Thoracic aorta (tissue), 2 donors: ENCODE results near the gene MAGI1. TPM values are rescaled to one million over a fixed set of nuclear protein-coding genes. Genes with fewer than 3 reads are reported as not detected.

Experiments used
- ATAC-seq: fragments of 150-250 bp; one replicate; pipeline ENCODE4 v1.8.0; 2017; ENCODE audit warnings: low read depth; ENCODE audit not compliant: insufficient number of reproducible peaks, low FRiP score
- DNase-seq: peaks from one replicate; pipeline ENCODE4 v3.0.0-alpha.2; 2020; ENCODE audit warnings: low spot score
- H3K27ac ChIP-seq, 2 donors: fragments of 200-600 bp; sonication (generic); 1 replicate in 1 of 2; 2 replicates in 1 of 2; pipeline ENCODE4 v1.5.1; 2016; ENCODE audit warnings: mild to moderate bottlenecking in 2 of 2, moderate library complexity in 2 of 2
- H3K27me3 ChIP-seq: fragments of 200-600 bp; sonication (generic); replicated peaks from 2 replicates; pipeline ENCODE4 v1.6.0; 2016; ENCODE audit warnings: mild to moderate bottlenecking; ENCODE audit not compliant: insufficient read depth
- H3K36me3 ChIP-seq: fragments of 200-600 bp; sonication (generic); one replicate; pipeline ENCODE4 v1.5.1; 2016
- H3K4me1 ChIP-seq, 2 donors: fragments of 200-600 bp; sonication (generic); 1 replicate in 1 of 2; 2 replicates in 1 of 2; pipeline versions ENCODE4 v1.5.1 to v1.6.0; 2016; ENCODE audit warnings: low read depth in 2 of 2, mild to moderate bottlenecking in 1 of 2; ENCODE audit not compliant: control insufficient read depth in 1 of 2
- H3K4me3 ChIP-seq: fragments of 200-600 bp; sonication (generic); 2 replicates; pipeline ENCODE4 v1.5.1; 2016; ENCODE audit warnings: mild to moderate bottlenecking
- H3K9me3 ChIP-seq: fragments of 200-600 bp; sonication (generic); 2 replicates; pipeline ENCODE4 v1.5.1; 2016
- total RNA-seq, 2 donors: library from RNA; depleted of rRNA; stranded (reverse); fragments of >200 nt; gene quantifications; one replicate each; pipeline versions ENCODE4 v1.1.0 to v1.2.3, GENCODE V29; 2016
- TF ChIP-seq, protein P1 (sequence below): fragments of 200-600 bp; sonication (generic); IDR thresholded peaks from one replicate; pipeline ENCODE4 v1.5.1; 2019; ENCODE audit warnings: antibody characterized with exemption

Gene MAGI1
- total RNA-seq, 2 donors from 2014 or later = 48.2 to 88.5 TPM

DNA sequence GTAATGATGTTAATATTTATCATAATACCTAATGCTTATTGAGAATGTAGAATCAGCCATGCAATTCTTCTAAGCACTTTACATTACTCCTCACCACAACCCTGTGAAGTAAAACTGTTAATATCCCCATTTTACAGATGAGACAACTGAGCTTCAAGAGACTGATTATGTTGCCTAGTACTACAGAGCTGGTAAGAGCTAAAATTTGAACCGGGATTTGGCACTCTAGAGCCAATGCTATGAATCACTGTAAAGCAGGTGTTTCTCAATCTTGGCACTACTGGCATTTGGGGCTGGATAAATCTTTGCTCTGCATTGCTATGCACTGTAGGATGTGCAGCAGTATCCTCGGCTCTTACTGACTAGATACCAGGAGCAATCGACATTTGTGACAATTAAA lies 367.7 kb downstream of the MAGI1 start:
- ATAC-seq (no peak), DNase-seq (no peak)
- H3K36me3 ChIP-seq = no peaks in the 10 kb centered on the region
- H3K27me3 ChIP-seq = no peaks in the 10 kb centered on the region
- TF ChIP-seq, protein P1, sequence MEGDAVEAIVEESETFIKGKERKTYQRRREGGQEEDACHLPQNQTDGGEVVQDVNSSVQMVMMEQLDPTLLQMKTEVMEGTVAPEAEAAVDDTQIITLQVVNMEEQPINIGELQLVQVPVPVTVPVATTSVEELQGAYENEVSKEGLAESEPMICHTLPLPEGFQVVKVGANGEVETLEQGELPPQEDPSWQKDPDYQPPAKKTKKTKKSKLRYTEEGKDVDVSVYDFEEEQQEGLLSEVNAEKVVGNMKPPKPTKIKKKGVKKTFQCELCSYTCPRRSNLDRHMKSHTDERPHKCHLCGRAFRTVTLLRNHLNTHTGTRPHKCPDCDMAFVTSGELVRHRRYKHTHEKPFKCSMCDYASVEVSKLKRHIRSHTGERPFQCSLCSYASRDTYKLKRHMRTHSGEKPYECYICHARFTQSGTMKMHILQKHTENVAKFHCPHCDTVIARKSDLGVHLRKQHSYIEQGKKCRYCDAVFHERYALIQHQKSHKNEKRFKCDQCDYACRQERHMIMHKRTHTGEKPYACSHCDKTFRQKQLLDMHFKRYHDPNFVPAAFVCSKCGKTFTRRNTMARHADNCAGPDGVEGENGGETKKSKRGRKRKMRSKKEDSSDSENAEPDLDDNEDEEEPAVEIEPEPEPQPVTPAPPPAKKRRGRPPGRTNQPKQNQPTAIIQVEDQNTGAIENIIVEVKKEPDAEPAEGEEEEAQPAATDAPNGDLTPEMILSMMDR = no peak
- no peak overlapping the region for H3K4me3 ChIP-seq
- H3K27ac ChIP-seq = no peak overlapping the region
- no peaks in the 10 kb centered on the region for H3K9me3 ChIP-seq
- peaks cover 6 to 26% of the 10 kb centered on the region in 2 donors for H3K4me1 ChIP-seq

DNA sequence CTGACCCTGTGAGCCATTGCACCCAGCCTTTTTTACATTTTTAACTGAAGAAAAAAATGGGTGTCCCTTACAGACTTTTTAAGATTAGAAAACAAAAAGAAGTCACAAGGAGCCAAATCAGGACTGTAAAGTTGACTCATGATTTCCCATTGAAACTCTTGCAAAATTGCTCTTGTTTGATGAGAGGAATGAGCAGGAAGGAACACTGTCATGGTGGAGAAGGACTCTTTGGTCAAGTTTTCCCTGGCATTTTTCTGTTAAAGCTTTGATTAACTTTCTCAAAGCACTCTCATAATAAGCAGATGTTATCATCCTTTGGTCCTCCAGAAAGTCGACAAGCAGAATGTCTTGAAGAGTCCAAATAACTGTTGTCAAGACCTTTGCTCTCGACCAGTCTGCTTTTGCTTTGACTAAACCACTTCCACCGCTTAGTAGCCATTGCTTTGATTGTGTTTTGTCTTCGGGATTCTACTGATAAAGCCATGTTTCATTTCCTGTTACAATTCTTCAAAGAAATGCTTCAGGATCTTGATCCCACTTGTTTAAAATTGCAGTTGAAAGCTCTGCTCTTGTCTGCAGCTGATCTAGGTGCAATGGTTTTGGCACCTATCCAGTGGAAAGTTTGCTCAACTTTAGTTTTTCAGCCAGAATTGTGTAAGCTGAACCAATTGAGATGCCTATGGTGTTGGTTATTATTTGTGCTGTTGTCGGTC lies 369.4 kb downstream of the MAGI1 start:
- Histone ChIP-seq H3K9me3 (no peaks in the 10 kb centered on the region), H3K36me3 (no peaks in the 10 kb centered on the region), H3K27me3 (no peaks in the 10 kb centered on the region), H3K4me3 (no peak overlapping the region), H3K27ac (no peak overlapping the region), H3K4me1 (peaks cover 5 to 21% of the 10 kb centered on the region in 2 donors)
- TF ChIP-seq, protein P1 = no peak
- no peak for ATAC-seq
- DNase-seq = no peak

DNA sequence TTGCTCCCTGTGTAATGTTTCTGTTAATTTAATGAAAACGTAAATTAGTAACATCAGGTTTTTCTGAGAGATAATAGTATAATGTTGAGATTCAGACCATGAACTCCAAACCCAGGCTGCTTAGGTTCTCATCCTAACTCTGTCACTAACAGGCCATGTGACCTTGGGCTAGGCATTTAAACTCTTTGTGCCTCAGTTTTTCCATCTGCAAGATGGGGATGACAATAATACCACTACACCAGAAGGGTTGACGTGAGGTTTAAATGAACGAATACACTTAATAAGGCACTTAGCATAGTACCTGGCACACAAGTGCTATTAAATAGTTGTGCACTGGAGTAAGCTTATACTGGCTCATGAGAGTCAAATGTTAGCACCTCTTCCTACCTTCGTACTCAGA lies 370.8 kb downstream of the MAGI1 start:
- no peak overlapping the region for H3K27ac ChIP-seq
- peaks cover 0 to 10% of the 10 kb centered on the region in 2 donors for H3K4me1 ChIP-seq
- H3K4me3 ChIP-seq = no peak overlapping the region
- H3K27me3 ChIP-seq = no peaks in the 10 kb centered on the region
- DNase-seq (no peak), ATAC-seq (no peak)
- TF ChIP-seq, protein P1 = no peak
- H3K9me3 ChIP-seq = no peaks in the 10 kb centered on the region
- H3K36me3 ChIP-seq = no peaks in the 10 kb centered on the region

DNA sequence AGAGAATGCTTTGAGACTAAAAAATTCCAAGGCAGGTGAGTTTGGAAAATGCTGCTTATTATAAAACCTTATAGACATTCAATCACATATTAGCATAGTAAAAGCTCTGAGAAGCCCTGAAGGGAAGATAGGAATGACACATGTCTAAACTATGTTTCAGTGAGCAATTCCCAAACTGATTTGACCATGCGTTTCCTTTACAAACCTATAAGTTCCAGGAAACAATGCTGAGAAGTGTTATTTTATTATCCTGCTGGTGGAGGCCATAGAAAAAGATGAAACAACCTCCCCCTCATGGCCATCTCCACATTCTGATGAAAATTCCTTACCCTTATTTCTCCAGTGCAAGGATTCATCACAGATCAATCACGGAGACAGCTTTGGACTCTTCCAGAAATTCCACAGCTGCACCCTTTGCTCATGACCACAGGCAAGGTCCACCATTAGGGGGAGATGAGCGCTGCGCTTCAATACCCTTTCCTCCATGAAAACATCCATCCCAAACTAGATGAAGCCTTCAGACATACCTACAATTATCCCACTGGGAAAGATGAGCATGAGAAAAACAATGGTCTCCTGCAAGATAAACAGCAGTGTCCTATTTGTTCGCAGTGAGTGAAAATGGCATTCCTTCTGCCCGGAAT lies 372.1 kb downstream of the MAGI1 start:
- DNase-seq (no peak), ATAC-seq (no peak)
- no peaks in the 10 kb centered on the region for H3K9me3 ChIP-seq
- peaks cover 0 to 10% of the 10 kb centered on the region in 2 donors for H3K4me1 ChIP-seq
- no peaks in the 10 kb centered on the region for H3K36me3 ChIP-seq
- TF ChIP-seq, protein P1 = no peak
- no peak overlapping the region for H3K27ac ChIP-seq
- no peaks in the 10 kb centered on the region for H3K27me3 ChIP-seq
- no peak overlapping the region for H3K4me3 ChIP-seq

DNA sequence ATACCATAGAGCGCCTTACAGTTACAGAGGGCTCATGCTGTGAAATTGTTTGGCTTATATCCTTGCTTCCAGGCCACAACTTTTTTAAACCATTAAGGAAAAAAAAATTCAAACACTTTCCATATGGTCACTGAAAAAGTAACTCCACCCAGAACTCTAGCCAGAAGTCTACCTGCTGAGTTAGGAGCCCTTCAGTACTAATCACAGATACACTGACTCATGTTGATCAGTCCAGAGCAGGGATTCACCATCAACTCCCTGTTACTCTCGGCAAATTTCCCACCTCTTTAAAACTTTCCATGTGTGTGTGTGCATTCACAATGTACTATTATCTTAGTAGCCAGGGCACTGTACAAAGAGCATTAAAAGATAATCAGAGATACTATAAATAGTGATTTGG lies 372.8 kb downstream of the MAGI1 start:
- Histone ChIP-seq H3K4me3 (no peak overlapping the region), H3K27me3 (no peaks in the 10 kb centered on the region), H3K9me3 (no peaks in the 10 kb centered on the region), H3K4me1 (peaks cover 0 to 10% of the 10 kb centered on the region in 2 donors), H3K27ac (no peak overlapping the region), H3K36me3 (no peaks in the 10 kb centered on the region)
- DNase-seq = no peak
- TF ChIP-seq, protein P1 = no peak
- no peak for ATAC-seq
